GM12878 (cell line): ENCODE measurements around the gene LILRB2. TPM values are rescaled to one million over a fixed set of nuclear protein-coding genes. Genes with fewer than 3 reads are reported as not detected.

Source experiments
- ATAC-seq: fragments of 200-7000 bp; cut with Tn5 transposase; 3 replicates; pipeline ENCODE4 v1.9.1; 2020; ENCODE audit warnings: mild to moderate bottlenecking, moderate library complexity
- BruUV-seq: library from RNA; stranded (reverse); fragments of 400-500 nt; replicated peaks from 2 replicates; lab custom pipeline; 2021; lab: Mats Ljungman, UMichigan
- CTCF ChIA-PET: fragments of 300-600 bp; sonication (Branson Sonifier 250); formaldehyde crosslinking; extraction: SDS; loops from one replicate; lab custom pipeline; 2021; ENCODE audit warnings: inconsistent platforms; lab: Yijun Ruan, JAX
- POLR2A ChIA-PET: fragments of 350-600 bp; formaldehyde crosslinking; extraction: SDS; loops from one replicate; lab custom pipeline; 2021; ENCODE audit warnings: inconsistent platforms; lab: Charles Lee
- RAD21 ChIA-PET: fragments of 300-600 bp; sonication (Branson Sonifier 250); formaldehyde crosslinking; loops from one replicate; lab custom pipeline; 2023; ENCODE audit warnings: antibody characterized with exemption; ENCODE audit not compliant: unreplicated experiment; lab: Charles Lee
- SMC1A ChIA-PET: fragments of 300-600 bp; sonication (Branson Sonifier 250); formaldehyde crosslinking; loops from one replicate; lab custom pipeline; 2023; ENCODE audit not compliant: unreplicated experiment, uncharacterized antibody; lab: Charles Lee
- DNase-seq: peaks from one replicate; pipeline ENCODE4 v3.0.0-alpha.2; 2011; ENCODE audit warnings: low read depth, low spot score
- FAIRE-seq: peaks from 3 replicates; lab custom pipeline; 2011; peaks lifted over from hg19 to GRCh38; lab: Jason Lieb, UNC
- H2AFZ ChIP-seq: 2 replicates; pipeline ENCODE4 v1.6.0; 2011; ENCODE audit warnings: low read depth, low read length, control low read depth; ENCODE audit not compliant: control insufficient read depth
- H3K27ac ChIP-seq: 2 replicates; pipeline ENCODE4 v1.5.1; 2011; ENCODE audit warnings: control low read depth; ENCODE audit not compliant: control insufficient read depth, insufficient read depth
- H3K27me3 ChIP-seq, 2 experiments: replicated peaks in 1 of 2; 2 replicates each; pipeline versions ENCODE4 v1.6.0 to v1.6.1; 2011; ENCODE audit warnings: low read length in 1 of 2; ENCODE audit not compliant: control insufficient read depth in 2 of 2, insufficient read depth in 2 of 2
- H3K36me3 ChIP-seq, 2 experiments: 2 replicates each; pipeline ENCODE4 v1.5.1; 2011; ENCODE audit warnings: low read length in 1 of 2; ENCODE audit not compliant: control insufficient read depth in 2 of 2, insufficient read depth in 2 of 2
- H3K4me1 ChIP-seq: 2 replicates; pipeline ENCODE4 v1.6.1; 2011; ENCODE audit warnings: mild to moderate bottlenecking, low read length, moderate library complexity, mixed read lengths; ENCODE audit not compliant: control insufficient read depth, insufficient read depth
- H3K4me2 ChIP-seq: 2 replicates; pipeline ENCODE4 v1.6.0; 2011; ENCODE audit warnings: control low read depth; ENCODE audit not compliant: control insufficient read depth, insufficient read depth
- H3K4me3 ChIP-seq: fragments of 200-600 bp; sonication (generic); 2 replicates; pipeline ENCODE4 v1.5.1; 2016
- H3K79me2 ChIP-seq: 2 replicates; pipeline ENCODE4 v1.6.0; 2011; ENCODE audit warnings: low read length; ENCODE audit not compliant: control insufficient read depth, insufficient read depth
- H3K9ac ChIP-seq: 2 replicates; pipeline ENCODE4 v1.8.0; 2011; ENCODE audit warnings: low read length, control low read depth, mixed read lengths; ENCODE audit not compliant: control insufficient read depth, insufficient read depth
- H3K9me3 ChIP-seq: replicated peaks from 3 replicates; pipeline ENCODE4 v1.5.1; 2011; ENCODE audit warnings: mild to moderate bottlenecking, low read length; ENCODE audit not compliant: control insufficient read depth, insufficient read depth
- H4K20me1 ChIP-seq: 2 replicates; pipeline ENCODE4 v1.6.0; 2011; ENCODE audit not compliant: control insufficient read depth, insufficient read depth
- BCL3 ChIP-seq: IDR thresholded peaks from 2 replicates; pipeline ENCODE4 v1.6.1; 2011; ENCODE audit warnings: borderline replicate concordance, low read depth, mild to moderate bottlenecking, moderate library complexity, low read length; ENCODE audit not compliant: insufficient read depth, poor library complexity, severe bottlenecking
- CBFB ChIP-seq: IDR thresholded peaks from 2 replicates; pipeline ENCODE4 v1.6.1; 2016; ENCODE audit warnings: antibody characterized with exemption, low read depth
- CHD4 ChIP-seq: fragments of 200-600 bp; sonication (generic); IDR thresholded peaks from 2 replicates; pipeline ENCODE4 v1.6.1; 2016; ENCODE audit warnings: mild to moderate bottlenecking
- FOXK2 ChIP-seq: fragments of 450-650 bp; IDR thresholded peaks from 2 replicates; pipeline ENCODE4 v1.6.1; 2017; ENCODE audit warnings: mild to moderate bottlenecking, moderate library complexity
- GATAD2B ChIP-seq: fragments of 450-650 bp; conservative IDR thresholded peaks from 2 replicates; pipeline ENCODE4 v1.6.1; 2017; ENCODE audit warnings: low read depth, mild to moderate bottlenecking, moderate library complexity
- IRF3 ChIP-seq: fragments of 450-650 bp; IDR thresholded peaks from 2 replicates; pipeline ENCODE4 v1.6.1; 2014; ENCODE audit warnings: mild to moderate bottlenecking
- IRF5 ChIP-seq: fragments of 450-650 bp; IDR thresholded peaks from 2 replicates; pipeline ENCODE4 v1.6.1; 2017; ENCODE audit warnings: borderline replicate concordance
- NR2F1 ChIP-seq: fragments of 450-650 bp; conservative IDR thresholded peaks from 2 replicates; pipeline ENCODE4 v1.6.1; 2017; ENCODE audit warnings: mild to moderate bottlenecking
- PML ChIP-seq: IDR thresholded peaks from 2 replicates; pipeline ENCODE4 v1.6.1; 2012; ENCODE audit warnings: low read length, inconsistent platforms
- RAD51 ChIP-seq: fragments of 450-650 bp; IDR thresholded peaks from 2 replicates; pipeline ENCODE4 v1.6.1; 2016; ENCODE audit warnings: moderate library complexity, mild to moderate bottlenecking, inconsistent platforms
- RB1 ChIP-seq: fragments of 450-650 bp; formaldehyde crosslinking; IDR thresholded peaks from 2 replicates; pipeline ENCODE4 v1.6.1; 2017; ENCODE audit warnings: mild to moderate bottlenecking, borderline replicate concordance
- RCOR1 ChIP-seq: conservative IDR thresholded peaks from 2 replicates; pipeline ENCODE4 v1.6.1; 2012; ENCODE audit warnings: low read depth, low read length, improper control_type of control experiment
- RELB ChIP-seq: fragments of 450-650 bp; IDR thresholded peaks from 2 replicates; pipeline ENCODE4 v1.6.1; 2017; ENCODE audit warnings: low read depth, mild to moderate bottlenecking, moderate library complexity
- ZBED1 ChIP-seq: IDR thresholded peaks from 2 replicates; pipeline ENCODE4 v1.6.1; 2016; ENCODE audit warnings: borderline replicate concordance
- WGBS: methylation state at CpG from one replicate; pipeline ENCODE4 v1.1.6; 2016; ENCODE audit warnings: low lambda C conversion rate; ENCODE audit not compliant: insufficient replicate concordance, insufficient coverage; ENCODE audit errors: missing lambda C conversion rate; 5-methylcytosine and 5-hydroxymethylcytosine counted together
- in situ Hi-C: fragments of 300-500 bp; cut with MboI; formaldehyde crosslinking; loops from 9 replicates; pipeline ENCODE4 v1.14.3; 2018; ENCODE audit warnings: mixed read lengths
- intact Hi-C: fragments of 100-400 bp; cut with micrococcal nuclease; formaldehyde crosslinking; loops from one replicate; pipeline ENCODE4 v1.14.2; 2022; ENCODE audit not compliant: unreplicated experiment
- polyA plus RNA-seq, 11 experiments: library from polyadenylated mRNA; depleted of rRNA in 4 of 11; unstranded in 6 of 11; stranded (reverse) in 5 of 11; fragments of >200 nt; fragmentation: Nextera tagmentation in 4 of 11; fragmentation: Illumina TruSeq in 1 of 11; extraction: Ambion mirVana in 4 of 11; extraction: Trizol in 1 of 11; gene quantifications; 1 replicate in 1 of 11; 2 replicates in 10 of 11; pipeline versions ENCODE4 v1.2.1 to v1.2.3, GENCODE V29; 2011 to 2016; ENCODE audit warnings: inconsistent platforms in 2 of 11, missing spikeins in 2 of 11, low read depth in 1 of 11
- total RNA-seq, 4 experiments: library from RNA; depleted of rRNA in 3 of 4; stranded (reverse); fragments of >200 nt in 3 of 4; fragmentation: Illumina TruSeq in 1 of 4; extraction: Trizol in 1 of 4; gene quantifications; 2 replicates each; pipeline versions ENCODE4 v1.2.1 to v1.2.3, GENCODE V29; 2013 to 2021

Gene LILRB2
- total and polyA plus RNA-seq, 10 of the 15 experiments (the other 5 are each of a cell fraction or from before 2014, with no cell fraction given), result 0.08 to 0.18 (median 0.15) TPM; not detected in 4

GRCh38 chr19:54302257-54302656, 21.3 kb upstream of the LILRB2 start:
- H3K4me1 ChIP-seq, result no peaks in the 10 kb centered on the region
- in situ Hi-C loops, result no loop called here
- no peaks in the 10 kb centered on the region for H4K20me1 ChIP-seq
- DNase-seq, result no peak
- POLR2A ChIA-PET, result no interaction called here
- no peak for TF ChIP-seq PML
- no peak for TF ChIP-seq RELB
- TF ChIP-seq IRF5, result no peak
- TF ChIP-seq IRF3, result no peak
- TF ChIP-seq NR2F1, result no peak
- TF ChIP-seq ZBED1, result no peak
- TF ChIP-seq CHD4, result no peak
- TF ChIP-seq RAD51, result no peak
- no peak for TF ChIP-seq RCOR1
- TF ChIP-seq FOXK2, result no peak
- no peak for TF ChIP-seq CBFB
- no peak for TF ChIP-seq BCL3
- TF ChIP-seq RB1, result no peak
- no peak for TF ChIP-seq GATAD2B
- TF ChIP-seq, all 136 proteins: peak for 0
- BruUV-seq, result no TSS peak
- Histone ChIP-seq H3K27me3 (peaks cover 0 to 2% of the 10 kb centered on the region in 2 experiments; a peak in 3 of 4 replicates), H2AFZ (no peak overlapping the region), H3K4me2 (no peak overlapping the region), H3K9ac (no peak overlapping the region), H3K9me3 (no peaks in the 10 kb centered on the region), H3K36me3 (no peaks in the 10 kb centered on the region), H3K27ac (no peak overlapping the region), H3K4me3 (no peak overlapping the region), H3K79me2 (no peaks in the 10 kb centered on the region)
- SMC1A ChIA-PET, result no interaction called here
- FAIRE-seq (no peak), ATAC-seq (no peak)
- 0% methylated on average over 4 of the region's 4 CpGs for WGBS
- CTCF ChIA-PET, result no interaction called here
- intact Hi-C loops, result no loop called here
- RAD21 ChIA-PET, result no interaction called here
